SK-MEL-5 (cell line): ENCODE results near the gene TMEM215. TPM values are rescaled to one million over a fixed set of nuclear protein-coding genes. Genes with fewer than 3 reads are reported as not detected.
"Not testable (repeated sequence)": the region's sequence is repeated elsewhere in the genome, so short reads cannot be mapped to it uniquely, and the experiment has no call there.

Source experiments
- DNase-seq: peaks from one replicate; pipeline ENCODE4 v3.0.0-alpha.2; 2016; ENCODE audit warnings: low read depth, low spot score
- in situ Hi-C: cut with HindIII; loops from 2 replicates; pipeline ENCODE4 v1.10.0; 2016; ENCODE audit warnings: low sequenced_read_pairs, high pct_unique_total_duplicates, low pct_unique_long_range_greater_than_20kb
- polyA plus RNA-seq, 2 experiments: library from polyadenylated mRNA; depleted of rRNA; stranded (reverse); fragments of >200 nt; gene quantifications; 2 replicates each; pipeline ENCODE4 v1.2.3, GENCODE V29; 2015
- total RNA-seq: library from RNA; depleted of rRNA; stranded (reverse); fragments of >200 nt; shearing (Covaris generic); gene quantifications from 2 replicates; pipeline ENCODE4 v1.2.3, GENCODE V29; 2014; rRNA removed

TMEM215 gene, protein sequence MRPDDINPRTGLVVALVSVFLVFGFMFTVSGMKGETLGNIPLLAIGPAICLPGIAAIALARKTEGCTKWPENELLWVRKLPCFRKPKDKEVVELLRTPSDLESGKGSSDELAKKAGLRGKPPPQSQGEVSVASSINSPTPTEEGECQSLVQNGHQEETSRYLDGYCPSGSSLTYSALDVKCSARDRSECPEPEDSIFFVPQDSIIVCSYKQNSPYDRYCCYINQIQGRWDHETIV
- total RNA-seq, result not detected in 2 replicates
- not detected in 2 replicates for polyA plus RNA-seq (2015; cell fraction: cytosol; rRNA removed)
- polyA plus RNA-seq (2015; cell fraction: nucleus; rRNA removed), result not detected in 2 replicates

DNA sequence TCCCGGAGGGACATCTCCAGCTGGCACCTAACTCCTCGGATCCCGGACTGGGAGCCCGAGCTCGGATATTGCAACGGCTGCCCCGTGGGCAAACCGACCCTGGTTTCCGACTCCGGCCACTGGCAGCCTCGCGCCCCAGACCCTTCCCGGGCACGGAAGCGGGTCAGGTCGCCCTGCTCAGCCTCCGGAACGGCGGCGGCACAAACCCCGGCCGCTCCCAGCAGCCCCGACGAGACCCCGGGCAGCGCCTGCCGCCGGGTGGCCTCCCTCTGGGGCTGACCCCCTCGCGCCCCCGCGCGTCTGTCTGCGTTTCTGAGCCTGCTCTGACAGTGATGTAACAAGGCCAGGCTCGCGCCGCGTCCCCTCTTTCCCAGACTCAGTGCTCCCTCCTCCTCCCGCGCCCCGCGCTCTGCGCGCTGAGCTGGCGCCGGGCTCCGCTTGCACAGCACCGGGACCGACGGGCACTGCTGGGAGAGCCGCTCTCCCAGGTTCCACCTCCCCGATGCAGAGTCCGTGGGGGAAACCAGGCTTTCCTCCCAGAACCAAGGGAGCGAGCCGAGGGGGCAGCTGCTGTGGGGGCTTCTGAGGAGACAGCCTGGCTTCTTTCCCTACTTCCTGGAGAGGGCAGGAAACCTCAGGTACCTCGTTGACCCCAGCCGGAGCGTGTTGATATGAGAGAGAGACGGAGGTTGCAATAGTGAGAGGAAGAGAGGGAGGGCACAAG, at the start of gene TMEM215:
TSS of gene TMEM215 (plus strand) at position 373 of the 724 bp plus-strand sequence. CDS start 644 bp downstream, outside the sequence.
- in situ Hi-C loops, result no loop called here
- no peak for DNase-seq

DNA sequence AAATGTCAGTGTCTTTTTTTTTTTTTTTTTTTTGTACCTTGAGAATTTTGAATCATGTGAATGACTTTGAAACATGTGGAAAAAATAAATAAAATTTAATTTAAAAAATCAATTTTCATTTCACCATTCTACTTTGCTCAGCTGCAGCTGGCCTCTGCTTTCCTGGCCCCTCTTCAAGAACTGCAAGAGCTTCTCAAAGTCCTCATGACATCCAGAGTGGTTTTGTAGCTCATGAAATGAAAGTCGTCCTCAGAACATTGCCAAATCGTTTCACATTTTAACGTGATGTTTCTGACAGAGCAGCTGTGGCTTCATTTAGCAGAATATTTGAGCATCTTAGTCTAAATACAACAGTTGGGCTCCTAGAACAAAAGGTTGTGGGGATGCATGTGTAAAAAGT, 47.9 kb upstream of the TMEM215 start:
- no peak for DNase-seq
- in situ Hi-C loops, result no loop called here

DNA sequence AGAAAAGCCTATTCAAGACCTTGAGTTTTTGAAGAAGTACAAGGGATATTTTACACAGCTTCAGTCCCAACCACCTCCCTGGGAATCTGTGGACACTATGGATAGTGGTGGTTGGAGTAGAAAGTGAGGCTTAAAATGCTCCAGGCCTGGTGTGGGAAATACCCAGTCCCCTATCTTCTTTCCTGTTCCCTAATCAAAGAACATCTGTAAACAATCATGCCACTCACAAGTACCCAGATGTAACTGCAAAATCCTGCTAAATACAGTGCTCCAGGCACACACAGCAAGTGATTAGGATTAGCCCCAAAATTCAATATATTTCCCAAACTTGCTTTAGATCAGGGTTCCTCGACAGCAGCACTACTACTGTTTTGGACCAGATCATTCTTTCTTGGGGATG, 46.0 kb upstream of the TMEM215 start:
- in situ Hi-C loops, result no loop called here

DNA sequence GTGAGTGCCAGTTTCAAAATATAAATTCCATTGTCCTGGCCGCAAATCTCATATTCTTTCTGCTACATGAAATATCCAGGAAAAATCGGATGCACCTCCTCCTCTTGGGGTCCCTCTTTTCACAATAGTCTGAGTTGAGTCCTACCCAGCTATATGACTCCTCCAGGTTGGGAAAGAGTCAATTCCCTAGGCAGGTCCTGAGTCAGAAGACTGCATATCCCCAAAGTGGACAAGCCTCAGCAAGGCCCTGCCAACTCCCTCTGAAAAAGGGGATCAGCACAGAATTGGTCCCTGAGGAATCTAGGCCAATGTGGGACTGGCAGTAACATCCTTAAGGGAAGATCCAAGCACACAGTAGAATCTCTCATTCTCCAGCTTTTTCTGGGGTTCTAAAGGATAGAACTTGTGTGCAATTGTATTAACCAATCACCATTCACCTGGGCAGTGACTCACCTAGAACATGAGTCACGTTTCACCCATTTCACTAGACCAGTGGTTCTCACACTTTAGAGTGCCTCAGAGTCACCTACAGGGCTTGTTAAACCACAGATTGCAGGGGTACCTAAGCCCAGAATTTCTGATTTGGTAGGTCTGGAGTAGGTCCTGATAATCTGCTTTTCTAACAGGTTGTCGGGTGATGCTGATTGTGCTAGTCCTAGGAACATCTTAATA, 44.7 kb upstream of the TMEM215 start:
- in situ Hi-C loops, result no loop called here
- no peak for DNase-seq

More for the DNA sequence above, 46.0 kb upstream of the TMEM215 start:
- DNase-seq, result no peak

DNA sequence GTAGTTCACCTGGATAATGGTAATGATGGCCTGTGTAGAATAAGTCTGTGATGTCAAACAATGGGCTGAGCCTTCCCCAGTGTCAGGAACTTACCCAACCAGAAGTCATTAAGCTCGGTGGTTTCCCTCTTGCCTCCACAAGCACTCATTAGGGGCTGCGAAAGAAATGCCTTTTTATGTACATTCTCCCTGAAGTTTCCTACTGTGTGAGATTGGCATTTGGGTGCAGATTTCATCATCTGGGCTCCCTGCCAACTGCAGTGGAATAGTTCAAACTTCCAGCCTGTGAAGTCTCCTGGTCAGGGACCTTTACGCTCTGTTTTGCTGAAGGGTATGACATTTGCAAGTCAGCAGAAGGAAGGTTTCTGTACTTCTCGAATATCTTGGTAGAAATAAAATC, 41.6 kb upstream of the TMEM215 start:
- peak; percentile 2 for DNase-seq
- in situ Hi-C loops, result no loop called here

DNA sequence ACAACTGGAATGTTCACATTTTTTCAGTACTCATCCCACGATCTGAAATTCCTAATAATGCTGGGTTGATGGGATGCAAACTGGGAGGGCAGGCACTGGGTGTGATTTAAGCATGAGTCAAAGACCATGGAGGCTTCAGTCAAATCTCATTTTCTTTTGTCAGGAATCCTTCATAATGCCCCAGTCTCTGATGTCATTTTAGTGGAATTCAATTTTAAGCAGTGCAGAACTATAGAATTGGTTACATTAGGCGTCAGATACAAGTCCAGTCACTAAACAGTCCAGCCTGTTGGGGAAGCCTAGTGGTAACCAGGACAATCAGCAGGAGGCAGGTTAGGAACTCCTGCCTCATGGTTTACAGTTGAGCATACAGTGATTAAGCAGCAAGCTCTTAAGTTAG, 41.0 kb upstream of the TMEM215 start:
- in situ Hi-C loops, result no loop called here
- DNase-seq, result no peak

DNA sequence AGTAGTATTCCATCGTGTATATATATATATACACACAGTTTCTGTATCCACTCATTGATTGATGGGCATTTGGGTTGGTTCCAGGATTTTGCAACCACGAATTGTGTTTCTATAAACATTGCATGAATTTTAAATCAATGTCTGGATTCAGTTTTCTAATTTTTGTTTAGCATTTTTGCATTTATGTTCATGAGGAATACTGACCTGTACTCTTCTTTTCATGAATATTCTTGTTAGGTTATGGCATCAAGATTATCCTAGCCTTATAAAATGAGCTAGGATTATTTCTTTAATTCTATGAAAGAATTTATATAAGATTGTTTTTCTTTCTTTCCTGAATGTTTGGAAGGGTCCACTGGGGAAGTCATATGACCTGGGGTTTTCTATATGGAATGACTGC, 35.3 kb upstream of the TMEM215 start:
- DNase-seq, result no peak
- in situ Hi-C loops, result no loop called here

DNA sequence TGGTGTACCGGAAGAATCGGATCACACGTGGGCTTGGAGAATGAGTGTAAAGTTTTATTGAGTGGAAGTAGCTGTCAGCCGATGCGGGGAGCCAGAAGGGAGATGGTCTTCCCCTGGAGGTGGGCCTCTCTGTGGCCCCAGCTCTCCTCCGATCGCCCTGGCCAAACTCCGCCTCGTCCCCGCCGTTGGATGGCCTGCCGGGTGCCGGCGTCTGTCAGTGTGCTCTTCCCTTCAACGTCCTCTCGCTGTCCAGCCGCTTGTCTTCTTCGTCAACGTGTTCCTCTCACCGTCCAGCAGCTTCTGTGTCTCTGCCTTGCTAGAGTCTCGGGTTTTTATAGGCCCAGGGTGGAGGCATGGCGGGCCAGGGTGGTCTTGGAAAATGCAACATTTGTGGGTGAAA, 27.6 kb upstream of the TMEM215 start:
- DNase-seq, result no peak
- in situ Hi-C loops, result no loop called here

DNA sequence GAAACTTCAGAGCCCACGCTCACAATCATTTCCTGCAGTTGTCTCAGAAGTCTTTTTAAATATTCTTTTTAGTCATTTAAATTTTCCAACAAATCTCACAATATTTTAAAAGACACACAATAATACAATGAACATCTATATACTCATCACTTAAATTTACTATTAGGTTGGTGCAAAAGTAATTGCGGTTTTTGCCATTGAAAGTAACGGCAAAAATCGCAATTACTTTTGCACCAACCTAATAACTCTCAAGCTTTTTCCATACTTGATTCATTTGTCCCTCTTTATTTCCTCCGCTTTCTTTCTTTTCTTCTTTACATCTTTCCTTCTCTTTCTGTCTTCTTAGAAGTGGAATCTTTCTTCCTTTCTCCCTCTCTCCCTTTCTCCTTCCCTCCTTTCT, 19.2 kb upstream of the TMEM215 start:
- no peak for DNase-seq
- in situ Hi-C loops, result no loop called here

DNA sequence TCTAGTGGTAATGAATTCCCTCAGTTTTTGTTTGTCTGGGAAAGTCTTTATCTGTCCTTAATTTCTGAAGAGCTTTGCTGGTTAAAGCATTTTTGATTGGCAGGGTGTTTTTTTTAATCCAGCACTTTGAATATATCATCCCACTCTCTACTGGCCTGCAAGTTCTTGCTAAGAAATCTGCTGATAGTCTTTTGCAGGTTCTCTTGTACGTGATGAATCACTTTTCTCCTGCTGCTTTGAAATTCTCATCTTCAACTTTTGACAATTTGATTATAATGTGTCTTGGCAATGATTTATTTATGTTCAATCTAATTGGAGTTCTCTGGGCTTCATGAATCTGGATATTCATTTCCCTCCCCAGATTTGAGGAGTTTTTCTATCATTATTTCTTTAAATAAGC, 8.1 kb upstream of the TMEM215 start:
- in situ Hi-C loops, result no loop called here
- DNase-seq, result no peak

DNA sequence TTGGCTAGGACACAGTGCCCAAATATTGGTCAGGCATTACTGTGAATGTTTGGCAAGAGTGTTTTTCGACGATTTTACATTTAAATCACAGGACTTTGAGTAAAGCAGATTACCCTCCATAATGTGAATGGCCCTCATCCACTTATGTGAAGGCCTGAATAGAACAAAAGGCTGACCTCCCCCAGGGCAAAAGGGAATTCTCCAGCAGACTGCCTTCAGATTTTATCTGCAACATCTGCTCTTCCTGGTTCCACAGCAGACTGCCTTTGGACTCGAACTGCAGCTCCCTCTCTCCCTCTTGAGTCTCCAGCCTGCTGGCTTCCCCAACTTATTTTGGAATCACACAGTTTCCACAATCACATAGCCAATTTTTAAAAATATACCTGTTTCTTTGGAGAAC, 7.1 kb upstream of the TMEM215 start:
- in situ Hi-C loops, result no loop called here
- no peak for DNase-seq

DNA sequence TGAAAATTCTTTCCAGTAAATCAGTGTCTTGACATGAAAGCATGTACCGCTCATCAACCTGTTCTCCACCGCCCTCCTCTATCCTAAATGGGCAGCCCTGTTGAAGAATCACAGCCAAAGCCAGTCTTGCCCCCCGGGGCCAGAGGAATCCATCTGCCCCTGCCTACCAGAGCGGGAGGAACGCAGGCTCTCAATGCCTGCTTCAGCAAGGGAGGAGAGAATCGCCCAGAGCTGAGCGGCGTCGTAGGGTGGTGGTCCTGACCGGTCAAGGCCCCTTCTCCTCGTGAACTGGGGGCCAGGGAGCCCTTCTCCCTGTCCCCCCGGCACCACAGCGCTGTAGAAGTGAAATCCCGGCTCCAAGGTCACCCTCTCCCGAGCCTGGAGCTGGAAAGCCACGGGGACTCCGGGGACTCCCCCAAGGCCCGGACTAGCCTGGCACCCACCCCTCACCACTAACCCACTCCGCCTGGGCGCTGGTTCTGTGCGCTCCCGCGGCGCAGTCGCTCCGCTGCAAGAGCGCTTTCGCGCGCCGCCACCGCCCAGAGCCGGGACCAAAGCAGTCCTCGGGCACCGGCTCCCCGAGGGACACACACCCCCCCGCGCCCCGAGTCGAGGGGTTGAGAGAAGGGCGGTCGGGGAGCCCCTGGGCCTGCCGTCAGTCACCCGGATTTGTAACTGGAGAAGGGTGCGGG, 718 bp upstream of the TMEM215 start:
- in situ Hi-C loops, result no loop called here
- DNase-seq, result no peak

DNA sequence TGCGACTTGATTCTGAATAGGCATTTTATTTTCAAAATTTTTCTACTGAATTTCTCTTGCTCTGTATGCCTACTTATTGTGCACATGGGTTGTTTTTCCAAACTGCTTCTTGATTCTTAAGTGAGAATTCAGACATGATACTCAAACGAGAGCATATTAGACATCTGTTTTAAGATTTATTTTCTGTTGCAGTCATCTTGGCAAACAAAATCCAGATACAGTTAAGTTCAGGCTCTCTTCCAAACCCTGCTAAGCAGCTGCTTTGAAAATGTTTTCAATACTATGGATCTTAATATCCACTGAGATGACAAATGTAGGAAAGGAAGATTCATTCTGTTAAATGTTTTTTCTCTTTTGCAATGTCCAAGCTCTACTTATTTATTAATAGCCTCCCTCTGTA, 4.5 kb downstream of the TMEM215 start:
- DNase-seq, result no peak
- in situ Hi-C loops, result no loop called here

DNA sequence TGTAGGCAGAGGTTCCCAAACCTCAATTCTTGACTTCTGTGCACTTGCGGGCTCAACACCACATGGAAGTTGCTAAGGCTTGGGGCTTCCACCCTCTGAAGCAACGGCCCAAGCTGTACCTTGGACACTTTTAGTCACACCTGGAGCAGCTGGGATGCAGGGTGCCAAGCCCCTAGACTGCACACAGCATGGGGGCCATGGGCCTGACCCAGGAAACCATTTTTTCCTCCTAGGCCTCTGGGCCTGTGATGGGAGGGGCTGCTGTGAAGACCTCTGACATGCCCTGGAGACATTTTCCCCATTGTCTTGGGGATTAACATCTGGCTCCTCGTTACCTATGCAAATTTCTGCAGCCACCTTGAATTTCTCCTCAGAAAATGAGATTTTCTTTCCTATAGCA, 12.7 kb downstream of the TMEM215 start:
- DNase-seq, in situ Hi-C loops: not testable (repeated sequence)

DNA sequence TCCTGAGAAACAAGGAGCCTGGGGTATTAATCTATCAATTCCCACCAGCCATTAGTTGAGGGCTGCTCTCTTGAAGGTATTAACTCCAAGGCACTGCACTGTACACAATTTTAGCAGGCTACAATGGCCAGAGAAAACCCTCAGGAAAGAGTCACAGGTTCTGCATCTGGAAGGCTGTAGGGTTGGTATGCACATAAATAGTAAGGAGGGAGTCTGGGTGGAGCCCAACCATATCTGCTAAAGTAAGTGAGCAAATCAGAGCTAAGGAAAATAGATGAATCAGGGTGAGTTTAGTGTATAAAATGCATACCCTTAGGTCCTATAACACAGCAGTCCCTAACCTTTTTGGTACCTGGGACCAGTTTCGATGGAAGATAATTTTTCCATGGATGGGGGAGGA, 18.2 kb downstream of the TMEM215 start:
- no peak for DNase-seq

DNA sequence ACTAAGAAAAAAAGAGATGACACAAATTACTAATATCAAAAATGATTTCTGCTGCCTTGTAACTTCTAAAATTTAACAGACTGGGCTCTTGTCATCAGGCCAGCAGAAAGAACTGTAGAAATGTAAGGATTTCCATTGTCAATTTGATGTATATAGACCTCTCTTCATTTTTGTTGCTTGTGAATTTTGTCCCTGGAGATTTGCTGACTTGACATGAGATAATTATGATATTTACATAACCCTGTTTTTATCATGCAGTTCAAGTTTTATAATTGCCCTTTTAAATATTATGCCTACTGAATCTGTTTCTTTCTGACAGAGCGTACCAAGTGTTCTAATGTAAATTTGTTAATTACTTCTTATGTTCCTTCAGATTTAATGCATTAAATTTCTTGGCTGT, 23.9 kb downstream of the TMEM215 start:
- DNase-seq, result no peak
- in situ Hi-C loops, result no loop called here

More for the DNA sequence above, 18.2 kb downstream of the TMEM215 start:
- in situ Hi-C loops, result no loop called here

DNA sequence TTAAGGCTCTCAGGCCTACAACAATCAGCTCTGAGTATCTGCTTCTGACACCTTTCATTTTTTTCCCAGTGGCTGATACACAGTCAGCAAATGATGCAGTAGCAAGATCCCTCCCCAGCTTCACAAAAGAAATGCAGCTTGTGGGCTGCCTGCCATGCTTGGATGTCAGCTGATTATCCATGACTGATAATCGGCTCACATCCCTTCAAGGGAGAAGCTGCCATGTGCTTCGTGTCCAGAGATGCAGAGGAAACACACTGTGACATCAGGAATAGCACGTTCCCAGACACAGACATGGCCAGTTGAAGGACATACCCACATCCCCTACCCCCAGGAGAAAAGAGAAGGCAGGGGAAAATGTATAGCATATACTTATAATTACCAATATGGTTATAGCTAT, 27.9 kb downstream of the TMEM215 start:
- in situ Hi-C loops, result no loop called here

DNA sequence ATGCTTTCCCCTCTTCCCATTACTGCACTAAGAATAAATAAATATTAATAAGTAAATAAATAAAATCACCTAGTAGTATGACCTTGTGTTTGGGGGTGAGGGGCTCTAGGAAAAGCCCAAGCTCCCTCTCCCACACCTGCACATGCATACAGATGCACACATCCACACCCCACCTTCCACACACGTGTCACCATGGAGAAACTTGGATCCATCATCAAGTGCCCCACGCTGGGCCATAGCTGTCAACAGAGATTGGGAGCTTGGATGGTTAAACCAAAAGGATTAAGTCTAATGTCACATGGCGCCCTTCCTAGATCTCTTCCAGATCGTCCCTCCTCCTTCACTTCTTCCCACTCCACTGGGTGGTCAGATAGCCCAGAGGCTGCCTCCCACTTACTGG, 37.0 kb downstream of the TMEM215 start:
- no peak for DNase-seq
- in situ Hi-C loops, result no loop called here

More for the DNA sequence above, 27.9 kb downstream of the TMEM215 start:
- no peak for DNase-seq
